MM.1S (cell line): ENCODE results near the gene ROBO2.

Experiments
- DNase-seq: peaks from one replicate; pipeline ENCODE4 v3.0.0-alpha.2; 2015
- H2AFZ ChIP-seq: fragments of 300-600 bp; sonication (generic); 2 replicates; pipeline ENCODE4 v1.6.0; 2016; ENCODE audit warnings: antibody characterized with exemption, low read length
- H3F3A ChIP-seq: fragments of 300-600 bp; sonication (generic); 2 replicates; pipeline ENCODE4 v1.6.1; 2016; ENCODE audit warnings: mild to moderate bottlenecking, antibody characterized with exemption, low read length, moderate library complexity, mixed read lengths; ENCODE audit not compliant: insufficient read depth
- H3K27ac ChIP-seq: fragments of 300-600 bp; sonication (generic); 2 replicates; pipeline ENCODE4 v1.5.1; 2016; ENCODE audit warnings: mild to moderate bottlenecking, low read length
- H3K27me3 ChIP-seq: fragments of 300-600 bp; sonication (generic); replicated peaks from 2 replicates; pipeline ENCODE4 v1.6.0; 2016; ENCODE audit warnings: low read length; ENCODE audit not compliant: insufficient read depth
- H3K36me3 ChIP-seq: fragments of 300-600 bp; sonication (generic); replicated peaks from 2 replicates; pipeline ENCODE4 v1.6.1; 2016; ENCODE audit warnings: mild to moderate bottlenecking, low read length, mixed read lengths; ENCODE audit not compliant: insufficient read depth
- H3K4me1 ChIP-seq: fragments of 300-600 bp; sonication (generic); 2 replicates; pipeline ENCODE4 v1.6.1; 2016; ENCODE audit warnings: low read length, mixed read lengths
- H3K4me2 ChIP-seq: fragments of 300-600 bp; sonication (generic); 2 replicates; pipeline ENCODE4 v1.6.0; 2016; ENCODE audit warnings: low read depth, low read length
- H3K4me3 ChIP-seq: fragments of 300-600 bp; sonication (generic); 2 replicates; pipeline ENCODE4 v1.5.1; 2016; ENCODE audit warnings: low read length, mixed read lengths
- H3K79me2 ChIP-seq: fragments of 300-600 bp; sonication (generic); 2 replicates; pipeline ENCODE4 v1.6.1; 2016; ENCODE audit warnings: mixed run types, low read length, mixed read lengths
- H3K9ac ChIP-seq: fragments of 300-600 bp; sonication (generic); 2 replicates; pipeline ENCODE4 v1.6.1; 2016; ENCODE audit warnings: low read length, mixed read lengths
- H3K9me2 ChIP-seq: fragments of 300-600 bp; sonication (generic); replicated peaks from 2 replicates; pipeline ENCODE4 v1.6.1; 2016; ENCODE audit warnings: mild to moderate bottlenecking, low read length, mixed read lengths; ENCODE audit not compliant: insufficient read depth
- H3K9me3 ChIP-seq: fragments of 300-600 bp; sonication (generic); replicated peaks from 2 replicates; pipeline ENCODE4 v1.6.1; 2016; ENCODE audit warnings: mild to moderate bottlenecking, low read length, mixed read lengths; ENCODE audit not compliant: insufficient read depth
- H4K20me1 ChIP-seq: fragments of 300-600 bp; sonication (generic); 2 replicates; pipeline ENCODE4 v1.6.1; 2016; ENCODE audit warnings: mild to moderate bottlenecking, low read length, moderate library complexity, mixed read lengths; ENCODE audit not compliant: insufficient read depth
- CTCF ChIP-seq: fragments of 300-600 bp; sonication (generic); IDR thresholded peaks from 2 replicates; pipeline ENCODE4 v1.5.1; 2016; ENCODE audit warnings: antibody characterized with exemption, low read length, mixed read lengths
- EZH2 ChIP-seq: fragments of 300-600 bp; sonication (generic); optimal IDR thresholded peaks from 2 replicates; pipeline ENCODE3; 2017; ENCODE audit warnings: low read depth, mild to moderate bottlenecking, antibody characterized with exemption, low read length, mixed read lengths
- EZH2phosphoT487 ChIP-seq: fragments of 300-600 bp; sonication (generic); IDR thresholded peaks from 2 replicates; pipeline ENCODE4 v1.6.1; 2018; ENCODE audit warnings: antibody characterized with exemption, low read length

Gene ROBO2

GRCh38 chr3:77040216-77040615, 317 bp downstream of the ROBO2 start:
- H3K4me2 ChIP-seq: no peak overlapping the region
- no peak overlapping the region for H3K9ac ChIP-seq

GRCh38 chr3:77040926-77041722, 1.2 kb downstream of the ROBO2 start:
- H3K9ac ChIP-seq: no peak overlapping the region
- H3K4me1 ChIP-seq: no peaks in the 10 kb centered on the region
- no peaks in the 10 kb centered on the region for H4K20me1 ChIP-seq
- H3K4me2 ChIP-seq: no peak overlapping the region
- no peaks in the 10 kb centered on the region for H3K79me2 ChIP-seq
- H3F3A ChIP-seq: no peaks in the 10 kb centered on the region
- H3K4me3 ChIP-seq: no peak overlapping the region
- no peaks in the 10 kb centered on the region for H3K27me3 ChIP-seq
- H3K36me3 ChIP-seq: no peaks in the 10 kb centered on the region
- no peak for TF ChIP-seq EZH2
- no peak for TF ChIP-seq EZH2phosphoT487
- no peak for TF ChIP-seq CTCF
- no peaks in the 10 kb centered on the region for H3K9me3 ChIP-seq
- no peak overlapping the region for H2AFZ ChIP-seq
- H3K9me2 ChIP-seq: no peaks in the 10 kb centered on the region
- DNase-seq: no peak
- no peak overlapping the region for H3K27ac ChIP-seq

More at GRCh38 chr3:77040216-77040615, 317 bp downstream of the ROBO2 start:
- H3K27me3 ChIP-seq: no peaks in the 10 kb centered on the region
- H3F3A ChIP-seq: no peaks in the 10 kb centered on the region
- H3K36me3 ChIP-seq: no peaks in the 10 kb centered on the region
- no peaks in the 10 kb centered on the region for H3K9me2 ChIP-seq
- no peak overlapping the region for H2AFZ ChIP-seq
- H3K4me3 ChIP-seq: no peak overlapping the region
- no peaks in the 10 kb centered on the region for H3K79me2 ChIP-seq
- no peak for DNase-seq
- no peaks in the 10 kb centered on the region for H3K9me3 ChIP-seq
- H4K20me1 ChIP-seq: no peaks in the 10 kb centered on the region
- no peak overlapping the region for H3K27ac ChIP-seq
- TF ChIP-seq EZH2phosphoT487 (no peak), EZH2 (no peak), CTCF (no peak)
- no peaks in the 10 kb centered on the region for H3K4me1 ChIP-seq

- no peak for DNase-seq
- no peaks in the 10 kb centered on the region for H3K36me3 ChIP-seq
- no peaks in the 10 kb centered on the region for H3K9me3 ChIP-seq
- no peak overlapping the region for H3K27ac ChIP-seq
- no peaks in the 10 kb centered on the region for H3K27me3 ChIP-seq
- no peaks in the 10 kb centered on the region for H4K20me1 ChIP-seq
- no peak overlapping the region for H2AFZ ChIP-seq
- no peak for TF ChIP-seq EZH2
- no peak for TF ChIP-seq CTCF
- no peak for TF ChIP-seq EZH2phosphoT487
- no peaks in the 10 kb centered on the region for H3K9me2 ChIP-seq
- H3K4me2 ChIP-seq: no peak overlapping the region
- H3K4me1 ChIP-seq: no peaks in the 10 kb centered on the region
- H3K79me2 ChIP-seq: no peaks in the 10 kb centered on the region
- no peak overlapping the region for H3K9ac ChIP-seq
- H3F3A ChIP-seq: no peaks in the 10 kb centered on the region
- H3K4me3 ChIP-seq: no peak overlapping the region
Observed at GRCh38 chr3:77041811-77042210, 1.9 kb downstream of the ROBO2 start.
